Hepatocyte (in vitro differentiated cells): Measurements from ENCODE around the gene ATP13A2.

Source experiments
- EZH2phosphoT487 ChIP-seq: fragments of 200-600 bp; sonication (generic); IDR thresholded peaks from one replicate; pipeline ENCODE4 v1.6.1; 2018; ENCODE audit warnings: antibody characterized with exemption, mild to moderate bottlenecking, low read depth, moderate library complexity; ENCODE audit not compliant: unreplicated experiment, severe bottlenecking
- TF ChIP-seq, protein P1 (sequence below): fragments of 200-600 bp; sonication (generic); IDR thresholded peaks from 2 replicates; pipeline ENCODE4 v1.5.1; 2016; ENCODE audit warnings: antibody characterized with exemption, mild to moderate bottlenecking; ENCODE audit not compliant: poor library complexity

DNA sequence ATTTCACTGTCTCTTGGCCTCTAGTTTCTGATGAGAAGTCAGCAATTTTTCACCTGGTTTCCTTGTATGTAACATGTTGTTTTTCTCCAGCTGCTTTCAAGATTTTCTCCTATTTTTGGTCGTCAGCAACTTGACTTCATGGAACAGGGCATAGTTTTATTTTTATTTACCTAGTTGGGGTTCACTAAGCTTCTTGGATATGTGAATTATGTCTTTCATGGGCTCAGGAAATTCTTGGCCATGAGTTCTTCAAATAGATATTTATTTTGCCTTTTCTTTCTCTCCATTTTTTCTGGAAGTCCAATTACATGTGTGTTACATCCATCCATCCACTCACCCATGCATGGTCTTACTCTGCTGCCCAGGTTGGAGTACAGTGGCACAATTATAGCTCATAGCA, 28.4 kb upstream of the ATP13A2 start:
- TF ChIP-seq, protein P1, sequence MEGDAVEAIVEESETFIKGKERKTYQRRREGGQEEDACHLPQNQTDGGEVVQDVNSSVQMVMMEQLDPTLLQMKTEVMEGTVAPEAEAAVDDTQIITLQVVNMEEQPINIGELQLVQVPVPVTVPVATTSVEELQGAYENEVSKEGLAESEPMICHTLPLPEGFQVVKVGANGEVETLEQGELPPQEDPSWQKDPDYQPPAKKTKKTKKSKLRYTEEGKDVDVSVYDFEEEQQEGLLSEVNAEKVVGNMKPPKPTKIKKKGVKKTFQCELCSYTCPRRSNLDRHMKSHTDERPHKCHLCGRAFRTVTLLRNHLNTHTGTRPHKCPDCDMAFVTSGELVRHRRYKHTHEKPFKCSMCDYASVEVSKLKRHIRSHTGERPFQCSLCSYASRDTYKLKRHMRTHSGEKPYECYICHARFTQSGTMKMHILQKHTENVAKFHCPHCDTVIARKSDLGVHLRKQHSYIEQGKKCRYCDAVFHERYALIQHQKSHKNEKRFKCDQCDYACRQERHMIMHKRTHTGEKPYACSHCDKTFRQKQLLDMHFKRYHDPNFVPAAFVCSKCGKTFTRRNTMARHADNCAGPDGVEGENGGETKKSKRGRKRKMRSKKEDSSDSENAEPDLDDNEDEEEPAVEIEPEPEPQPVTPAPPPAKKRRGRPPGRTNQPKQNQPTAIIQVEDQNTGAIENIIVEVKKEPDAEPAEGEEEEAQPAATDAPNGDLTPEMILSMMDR = no peak
- TF ChIP-seq EZH2phosphoT487 = no peak
